HG03378 (cell line): ENCODE results near the gene KCNJ15.
"Not testable (repeated sequence)": the region's sequence is repeated elsewhere in the genome, so short reads cannot be mapped to it uniquely, and the experiment has no call there.

ENCODE experiments used
- ATAC-seq: cut with Tn5 transposase; IDR thresholded peaks from one replicate; pipeline ENCODE4 v1.9.1; 2021; ENCODE audit warnings: mild to moderate bottlenecking, moderate library complexity; ENCODE audit not compliant: unreplicated experiment

Gene KCNJ15

GRCh38 chr21:38256599-38257302 lies at the start of gene KCNJ15:
KCNJ15 (plus strand) TSS chr21:38256991; CDS start chr21:38299262, 42,271 bp downstream.
- no peak for ATAC-seq

- no peak for ATAC-seq
These were observed 48.7 kb upstream of the KCNJ15 start for GRCh38 chr21:38208118-38208517.

DNA sequence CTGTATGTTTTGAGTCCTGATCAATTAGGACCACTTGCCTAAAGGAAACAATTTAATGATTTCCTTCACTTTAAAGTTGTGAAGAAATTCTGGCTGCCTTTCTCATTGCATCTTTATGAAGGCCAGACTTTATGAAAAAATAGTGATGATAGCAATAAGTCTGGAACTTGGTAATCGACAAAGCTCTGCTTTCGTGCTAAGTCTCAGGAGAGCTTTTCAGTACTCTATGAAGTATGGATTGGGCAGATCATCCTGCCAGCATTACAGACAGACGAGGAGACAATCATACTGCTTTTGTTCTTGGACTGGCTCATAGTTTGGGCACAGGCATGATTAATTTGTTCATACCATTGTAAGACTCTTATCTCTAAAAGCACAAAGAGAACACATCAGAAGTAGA lies 45.5 kb upstream of the KCNJ15 start:
- ATAC-seq, result no peak

DNA sequence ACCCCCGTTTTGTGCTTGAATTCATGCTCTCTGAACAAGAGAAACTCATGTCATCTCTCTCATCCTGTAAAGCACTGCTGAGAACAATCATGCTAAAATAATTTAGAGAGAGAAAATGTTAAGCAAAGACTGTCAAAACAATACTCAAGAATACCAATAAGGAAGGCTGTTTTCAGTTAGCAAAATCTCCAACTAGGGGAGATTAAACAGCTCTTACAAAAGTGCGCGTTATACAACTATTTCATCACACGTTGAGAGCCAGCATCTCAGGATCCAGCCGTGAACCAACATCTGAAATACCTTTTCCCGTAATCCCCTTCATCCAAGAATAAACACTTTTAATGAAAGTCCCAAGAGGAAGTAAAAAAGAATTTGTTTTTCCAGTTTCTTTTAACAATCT lies 44.1 kb upstream of the KCNJ15 start:
- ATAC-seq, result no peak

- no peak for ATAC-seq
These were observed 37.7 kb upstream of the KCNJ15 start for GRCh38 chr21:38219049-38219628.

GRCh38 chr21:38220270-38220737 lies 36.5 kb upstream of the KCNJ15 start:
- no peak for ATAC-seq

DNA sequence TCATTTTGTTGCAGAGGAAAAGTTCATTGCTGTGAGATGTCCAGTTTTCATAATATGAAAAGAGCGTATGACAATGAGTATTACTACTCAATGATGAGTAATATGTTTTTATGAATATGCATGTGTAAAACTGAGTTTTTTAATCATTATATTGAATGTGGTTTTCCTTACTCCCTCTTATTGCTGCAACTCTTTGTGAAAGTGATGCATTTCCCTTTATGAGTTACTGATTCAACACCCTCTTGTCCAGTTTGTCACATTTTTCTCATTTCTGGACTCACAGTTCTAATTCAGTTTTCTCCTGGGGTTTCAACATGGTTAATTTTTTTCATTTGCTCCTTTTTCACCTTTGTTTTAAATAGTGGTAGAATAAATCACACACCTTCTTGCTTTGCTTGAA lies 35.2 kb upstream of the KCNJ15 start:
- ATAC-seq, result peak; percentile 81

DNA sequence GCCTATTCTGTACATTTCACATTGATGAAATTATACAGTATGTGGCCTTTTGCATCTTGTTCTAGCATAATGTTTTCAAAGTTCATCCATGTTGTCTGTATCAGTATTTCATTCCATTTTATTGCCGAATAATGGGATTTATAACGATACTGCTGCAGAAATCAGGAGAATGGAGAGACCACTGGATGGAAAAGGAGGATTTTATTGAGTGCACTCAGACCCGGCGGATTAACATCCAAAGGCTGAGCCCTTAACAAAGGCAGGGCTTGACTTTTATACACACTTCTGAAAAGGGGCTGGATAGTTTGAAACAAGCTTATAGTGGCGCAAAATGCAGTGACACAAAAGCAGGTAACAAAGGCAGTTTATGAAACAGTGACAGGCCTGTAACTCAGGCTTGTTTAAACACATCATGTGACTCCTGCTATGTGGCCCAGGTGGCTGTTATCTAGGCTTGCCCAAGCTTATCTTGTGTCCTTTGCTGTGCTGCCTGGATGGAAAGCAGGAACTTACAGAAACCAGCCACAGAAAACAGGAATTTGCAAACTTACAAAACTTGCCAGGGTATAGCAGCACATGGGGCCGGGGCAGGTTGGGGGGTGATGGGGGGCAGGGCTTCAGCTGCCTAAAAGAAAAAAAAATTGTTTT lies 32.8 kb upstream of the KCNJ15 start:
- ATAC-seq, result no peak

DNA sequence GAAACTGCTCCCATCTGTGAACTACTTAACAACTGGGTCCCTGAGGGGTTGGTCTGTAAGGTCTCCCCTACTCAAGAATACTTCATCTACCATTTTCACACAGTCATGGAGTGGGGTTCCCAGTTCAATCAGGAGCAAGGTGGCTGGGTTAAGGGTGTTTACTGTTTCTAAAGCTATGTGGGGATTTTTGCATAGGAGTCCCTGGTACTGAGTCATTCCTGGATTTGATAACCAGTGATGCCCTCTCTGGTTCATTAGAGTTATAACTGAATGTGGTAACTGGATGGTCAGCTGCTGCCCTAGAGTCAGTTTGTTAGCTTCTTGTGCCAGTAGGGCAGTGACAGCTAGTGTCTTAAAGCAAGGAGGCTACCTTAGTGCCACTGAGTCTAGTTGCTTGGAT lies 29.4 kb upstream of the KCNJ15 start:
- ATAC-seq, result no peak

DNA sequence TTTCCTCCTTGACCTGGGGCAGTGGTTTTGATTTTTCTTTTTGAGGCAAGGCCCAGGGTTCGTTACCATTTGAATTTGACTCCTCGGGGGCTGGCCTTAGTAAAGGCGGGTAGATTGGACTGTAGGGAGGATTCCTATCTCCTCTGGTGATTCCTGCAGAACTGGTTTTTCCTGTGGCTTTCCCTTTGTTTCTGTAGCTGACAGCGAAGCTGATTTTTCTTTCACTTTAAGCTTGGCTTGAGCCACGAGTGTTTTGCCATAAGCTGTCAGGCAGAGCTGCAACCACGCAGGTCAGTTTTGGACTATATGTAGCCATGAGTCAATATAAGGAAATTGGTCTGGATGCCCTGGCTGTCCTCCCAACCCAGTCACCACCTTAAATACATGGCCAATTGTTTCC lies 28.7 kb upstream of the KCNJ15 start:
- no peak for ATAC-seq

GRCh38 chr21:38228537-38228936 lies 28.3 kb upstream of the KCNJ15 start:
- no peak for ATAC-seq

GRCh38 chr21:38229260-38229877 lies 27.4 kb upstream of the KCNJ15 start:
- no peak for ATAC-seq

DNA sequence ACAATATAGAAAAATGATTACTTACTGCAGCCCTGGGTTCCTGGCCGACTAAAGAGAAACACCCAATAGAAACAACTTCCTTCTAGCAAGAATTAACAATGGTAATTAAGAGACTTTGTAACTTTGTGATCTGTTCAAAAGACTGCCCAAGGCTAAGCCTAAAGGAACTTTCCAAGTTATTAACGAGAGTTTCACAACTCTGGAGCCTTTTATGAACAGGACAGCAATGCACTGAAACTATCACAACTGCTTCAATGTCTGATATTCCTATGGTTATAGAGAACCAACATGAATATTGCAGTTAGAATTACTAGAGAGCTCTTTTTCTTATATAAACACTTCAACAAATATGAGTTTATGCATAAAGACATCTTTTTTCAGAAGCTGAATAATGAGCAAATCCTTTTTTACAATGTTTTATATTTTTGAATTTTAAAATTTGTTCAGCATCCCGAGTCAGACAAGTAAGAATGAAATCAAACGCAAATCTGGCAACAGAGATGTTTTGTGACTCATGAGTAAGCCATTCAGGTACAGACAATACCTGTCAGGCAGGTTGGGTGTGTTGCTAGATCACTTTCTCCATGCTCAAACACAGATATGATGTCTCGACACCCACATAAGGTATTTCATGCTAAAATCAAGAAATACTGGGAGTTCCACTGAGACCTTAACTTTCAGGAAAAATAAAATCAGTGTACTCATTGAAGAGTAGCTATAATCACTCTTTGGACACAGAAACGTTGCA lies 22.2 kb upstream of the KCNJ15 start:
- ATAC-seq, result no peak

DNA sequence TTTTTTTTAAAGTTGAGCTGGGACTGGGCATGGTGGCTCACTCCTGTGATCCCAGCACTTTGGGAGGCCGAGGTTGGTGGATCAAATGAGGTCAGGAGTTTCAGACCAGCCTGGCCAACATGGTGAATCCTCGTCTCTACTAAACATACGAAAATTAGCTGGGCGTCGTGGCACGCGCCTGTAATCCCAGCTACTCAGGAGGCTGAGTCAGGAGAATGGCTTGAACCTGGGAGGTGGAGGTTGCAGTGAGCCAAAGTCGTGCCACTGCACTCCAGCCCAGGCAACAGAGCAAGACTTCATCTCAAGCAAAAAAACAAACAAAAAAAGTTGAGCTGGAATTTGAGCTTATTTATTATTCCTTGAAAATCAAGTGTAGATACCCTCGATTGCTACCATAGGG lies 21.5 kb upstream of the KCNJ15 start:
- ATAC-seq, result not testable (repeated sequence)

DNA sequence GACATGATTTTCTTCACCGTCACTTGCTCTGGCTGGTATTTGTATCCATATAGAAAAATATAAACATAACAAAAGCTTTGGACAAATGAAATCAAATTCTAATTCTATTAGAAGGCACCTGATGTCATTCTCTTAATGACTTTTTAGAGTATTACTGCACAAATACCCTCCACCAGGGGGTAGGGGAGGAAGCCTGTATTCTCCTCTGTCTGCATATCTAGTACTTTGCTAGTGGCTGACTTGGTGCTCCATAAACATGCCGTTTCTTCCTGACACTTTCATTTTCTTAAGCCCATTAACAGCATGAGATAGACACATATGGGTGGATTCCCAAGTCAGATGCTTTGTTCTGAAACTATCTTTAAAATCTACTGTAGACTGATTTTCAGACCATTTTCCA lies 20.6 kb upstream of the KCNJ15 start:
- ATAC-seq, result no peak

DNA sequence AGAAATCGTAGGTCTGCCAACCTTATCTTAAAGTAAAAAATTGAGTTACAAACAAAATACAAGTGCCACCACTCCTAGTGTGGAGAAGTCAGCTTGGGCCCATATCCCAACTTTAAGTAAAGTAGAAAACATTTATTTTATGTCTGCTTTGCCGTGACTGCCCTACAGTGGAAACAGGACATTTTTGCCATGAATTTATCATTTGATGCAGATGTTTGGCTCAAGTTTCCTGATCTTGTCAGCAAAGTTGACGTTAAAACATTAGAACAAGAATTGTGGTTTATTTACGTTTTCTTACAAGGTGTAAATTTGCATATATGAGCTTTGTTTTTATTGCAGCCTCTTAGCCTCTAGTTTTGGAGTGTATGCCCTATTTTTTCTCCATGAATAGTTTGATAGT lies 17.1 kb upstream of the KCNJ15 start:
- no peak for ATAC-seq

- no peak for ATAC-seq
These were observed 16.7 kb upstream of the KCNJ15 start for GRCh38 chr21:38240129-38240528.

DNA sequence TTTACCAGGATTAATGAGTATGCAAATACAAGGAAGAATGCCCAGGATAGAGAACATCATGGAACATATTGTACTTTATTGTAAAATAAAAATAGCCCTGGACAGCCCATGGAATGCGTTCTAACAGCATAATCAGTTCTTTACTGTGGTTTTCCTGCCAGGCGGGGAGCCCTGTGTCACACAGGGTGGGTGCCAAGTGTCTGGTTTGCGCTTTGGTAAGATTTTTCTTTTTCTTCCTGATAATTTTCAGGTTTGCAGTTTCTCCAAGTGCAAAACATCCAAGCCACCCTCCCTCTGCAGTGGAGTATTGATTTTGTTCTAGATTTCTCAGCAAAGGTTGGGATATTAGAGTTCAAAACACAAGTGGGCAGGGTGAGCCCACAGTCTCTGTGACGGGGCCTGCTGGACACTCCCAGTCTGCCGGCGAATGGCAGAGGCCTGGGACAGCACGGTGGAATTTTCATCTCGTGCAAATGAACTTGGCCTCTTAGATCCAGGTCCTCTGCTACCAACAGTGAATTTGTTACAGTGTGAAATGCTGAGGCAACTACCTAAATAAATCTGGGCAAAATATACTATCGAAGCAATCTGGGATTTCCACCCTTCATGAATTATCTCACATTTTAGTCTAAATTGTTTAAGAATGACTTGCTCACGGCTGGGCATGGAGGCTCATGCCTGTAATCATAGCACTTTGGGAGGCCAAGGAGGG lies 15.6 kb upstream of the KCNJ15 start:
- no peak for ATAC-seq

DNA sequence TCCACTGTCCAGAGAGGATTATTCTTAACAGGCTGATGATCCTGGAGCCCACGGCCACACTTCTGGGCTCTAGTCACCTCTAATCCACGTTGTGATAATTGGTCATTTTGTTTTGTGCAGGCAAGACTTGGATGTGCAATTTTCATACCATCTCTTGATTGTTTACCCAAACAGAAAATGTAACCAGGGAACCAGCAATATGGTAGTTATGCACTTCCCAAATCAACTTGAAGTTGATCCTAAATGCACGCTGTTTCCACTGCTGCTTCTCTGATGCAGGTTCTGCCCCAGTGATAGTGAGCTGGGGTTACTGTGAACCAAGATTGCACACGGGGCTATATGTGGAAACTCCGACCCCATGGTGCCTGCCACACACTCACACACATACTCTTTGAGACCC lies 14.7 kb upstream of the KCNJ15 start:
- ATAC-seq, result no peak

GRCh38 chr21:38243732-38244406 lies 12.9 kb upstream of the KCNJ15 start:
- no peak for ATAC-seq
